Measurements from ENCODE around the gene OR4C6.

OR4C6 gene

GRCh38 chr11:55697817-55698216 is 35.8 kb downstream of the OR4C6 start:
- no peaks in the 10 kb centered on the region for H3K9me3 ChIP-seq (ENCODE audit: control insufficient read depth, low read length)
- H2AFZ ChIP-seq = no peak overlapping the region
- no peak overlapping the region for H3K4me3 ChIP-seq (ENCODE audit: low read depth, low read length)
- no peaks in the 10 kb centered on the region for H3K36me3 ChIP-seq (ENCODE audit: control insufficient read depth, insufficient read depth, low read length)
- H3K4me1 ChIP-seq = no peaks in the 10 kb centered on the region
- no peaks in the 10 kb centered on the region for H3K79me2 ChIP-seq
- no peak for TF ChIP-seq CTCF (IDR thresholded peaks at IDR 0.05)
- no peak overlapping the region for H3K27ac ChIP-seq
- no peak overlapping the region for H3K4me2 ChIP-seq (ENCODE audit: low read length)
- H3K9ac ChIP-seq = no peak overlapping the region
- H3K27me3 ChIP-seq (ENCODE audit: control insufficient read depth, insufficient read depth, low read length) = no peaks in the 10 kb centered on the region

GRCh38 chr11:55701429-55701828 is 39.4 kb downstream of the OR4C6 start:
- Histone ChIP-seq H2AFZ (no peak overlapping the region), H3K4me2 (ENCODE audit: low read length) (no peak overlapping the region), H3K79me2 (no peaks in the 10 kb centered on the region), H3K27ac (no peak overlapping the region), H3K9ac (no peak overlapping the region), H3K36me3 (ENCODE audit: control insufficient read depth, insufficient read depth, low read length) (no peaks in the 10 kb centered on the region), H3K4me1 (no peaks in the 10 kb centered on the region), H3K4me3 (ENCODE audit: low read depth, low read length) (no peak overlapping the region), H3K27me3 (ENCODE audit: control insufficient read depth, insufficient read depth, low read length) (no peaks in the 10 kb centered on the region), H3K9me3 (ENCODE audit: control insufficient read depth, low read length) (no peaks in the 10 kb centered on the region)
- TF ChIP-seq CTCF (IDR thresholded peaks at IDR 0.05) = no peak

- H3K27me3 ChIP-seq (ENCODE audit: control insufficient read depth, insufficient read depth, low read length) = no peaks in the 10 kb centered on the region
- H3K79me2 ChIP-seq = no peaks in the 10 kb centered on the region
- H2AFZ ChIP-seq = no peak overlapping the region
- no peak for TF ChIP-seq CTCF (IDR thresholded peaks at IDR 0.05)
- no peak overlapping the region for H3K4me2 ChIP-seq (ENCODE audit: low read length)
- no peak overlapping the region for H3K9ac ChIP-seq
- H3K27ac ChIP-seq = no peak overlapping the region
- H3K4me3 ChIP-seq (ENCODE audit: low read depth, low read length) = no peak overlapping the region
- H3K9me3 ChIP-seq (ENCODE audit: control insufficient read depth, low read length) = no peaks in the 10 kb centered on the region
- no peaks in the 10 kb centered on the region for H3K36me3 ChIP-seq (ENCODE audit: control insufficient read depth, insufficient read depth, low read length)
- H3K4me1 ChIP-seq = no peaks in the 10 kb centered on the region
These were observed 45.0 kb downstream of the OR4C6 start for GRCh38 chr11:55707029-55707428.

- Histone ChIP-seq H2AFZ (no peak overlapping the region), H3K36me3 (ENCODE audit: control insufficient read depth, insufficient read depth, low read length) (no peaks in the 10 kb centered on the region), H3K27me3 (ENCODE audit: control insufficient read depth, insufficient read depth, low read length) (no peaks in the 10 kb centered on the region), H3K27ac (no peak overlapping the region), H3K9ac (no peak overlapping the region), H3K4me3 (ENCODE audit: low read depth, low read length) (no peak overlapping the region), H3K79me2 (no peaks in the 10 kb centered on the region), H3K4me1 (no peaks in the 10 kb centered on the region), H3K9me3 (ENCODE audit: control insufficient read depth, low read length) (no peaks in the 10 kb centered on the region), H3K4me2 (ENCODE audit: low read length) (no peak overlapping the region)
- no peak for TF ChIP-seq CTCF (IDR thresholded peaks at IDR 0.05)
These were observed 53.2 kb downstream of the OR4C6 start for GRCh38 chr11:55714982-55715888.

Measured in parathyroid adenoma (tissue), 2 donors.